Colonic mucosa (tissue), 4 donors: ENCODE results near the gene PCSK4. TPM values are rescaled to one million over a fixed set of nuclear protein-coding genes. Genes with fewer than 3 reads are reported as not detected.

ENCODE experiments used
- DNase-seq: peaks from one replicate; pipeline ENCODE4 v3.0.0-alpha.2; 2020
- H3K27ac ChIP-seq: fragments of 200-600 bp; one replicate; pipeline ENCODE4 v1.8.0; 2021
- H3K27me3 ChIP-seq: fragments of 200-600 bp; one replicate; pipeline ENCODE4 v1.8.0; 2021
- H3K36me3 ChIP-seq: fragments of 200-600 bp; one replicate; pipeline ENCODE4 v1.8.0; 2021
- H3K4me1 ChIP-seq: fragments of 200-600 bp; one replicate; pipeline ENCODE4 v1.8.0; 2021; ENCODE audit warnings: mild to moderate bottlenecking
- H3K4me3 ChIP-seq: fragments of 200-600 bp; one replicate; pipeline ENCODE4 v1.8.0; 2021
- H3K9ac ChIP-seq, 2 donors: one replicate each; pipeline ENCODE4 v1.7.0; 2013; ENCODE audit warnings: control low read depth in 2 of 2, low read depth in 2 of 2, low read length in 2 of 2
- H3K9me3 ChIP-seq: fragments of 200-600 bp; one replicate; pipeline ENCODE4 v1.8.0; 2021
- CTCF ChIP-seq: fragments of 200-600 bp; IDR thresholded peaks from one replicate; pipeline ENCODE4 v1.8.0; 2022; ENCODE audit warnings: antibody characterized with exemption, mild to moderate bottlenecking
- intact Hi-C: fragments of 100-400 bp; cut with DNase I; formaldehyde crosslinking; loops from one replicate; pipeline ENCODE4 v1.14.1; 2022
- total RNA-seq, 2 donors: library from RNA; stranded (reverse); fragmentation: NEBNext Ultra II Directional in 1 of 2; extraction: Animal tissue kit (Norgen Biotek cat#: 25700) in 1 of 2; gene quantifications; one replicate each; pipeline ENCODE4 v1.2.1, GENCODE V29; 2021
- donor health status: healthy.
- donor health status: DM: no; HTN: no; CAD: no.
- donor health status: DM: no; HTN: no; CAD: no.

The PCSK4 gene
- total RNA-seq, 2 donors from 2014 or later: 4.1 to 5.8 TPM

GRCh38 chr19:1512671-1513498 lies 22.7 kb upstream of the PCSK4 start, which contains the start of gene ADAMTSL5:
TSS of gene ADAMTSL5 (minus strand) at chr19:1513019. CDS start at chr19:1510943, 2,076 bp downstream.
- H3K27me3 ChIP-seq: peaks cover 4% of the 10 kb centered on the region
- peak within 1 kb of the TSS; percentile 59 for H3K4me3 ChIP-seq
- no peak within 1 kb of the TSS for H3K27ac ChIP-seq
- intact Hi-C loops: loop anchor here (10.0 kb wide), 1 partner anchor 228 kb away; the partner anchor contains the start of gene EFNA2
- H3K9ac ChIP-seq: peak within 1 kb of the TSS; percentile 46 to 84
- H3K4me1 ChIP-seq: no peaks in the 10 kb centered on the region
- no peak for TF ChIP-seq CTCF
- peak; percentile 82 for DNase-seq
- no peaks in the 10 kb centered on the region for H3K9me3 ChIP-seq
- no peaks in the 10 kb centered on the region for H3K36me3 ChIP-seq

GRCh38 chr19:1511318-1512317 lies 21.5 kb upstream of the PCSK4 start:
- H3K36me3 ChIP-seq: no peaks in the 10 kb centered on the region
- H3K4me3 ChIP-seq: no peak overlapping the region
- H3K27ac ChIP-seq: no peak overlapping the region
- DNase-seq: no peak
- H3K9me3 ChIP-seq: no peaks in the 10 kb centered on the region
- no peak for TF ChIP-seq CTCF
- H3K9ac ChIP-seq: no peak overlapping the region
- H3K27me3 ChIP-seq: peaks cover 4% of the 10 kb centered on the region
- intact Hi-C loops: loop anchor here (10.0 kb wide), 1 partner anchor 227 kb away; the partner anchor contains the start of gene EFNA2
- H3K4me1 ChIP-seq: no peaks in the 10 kb centered on the region

DNA sequence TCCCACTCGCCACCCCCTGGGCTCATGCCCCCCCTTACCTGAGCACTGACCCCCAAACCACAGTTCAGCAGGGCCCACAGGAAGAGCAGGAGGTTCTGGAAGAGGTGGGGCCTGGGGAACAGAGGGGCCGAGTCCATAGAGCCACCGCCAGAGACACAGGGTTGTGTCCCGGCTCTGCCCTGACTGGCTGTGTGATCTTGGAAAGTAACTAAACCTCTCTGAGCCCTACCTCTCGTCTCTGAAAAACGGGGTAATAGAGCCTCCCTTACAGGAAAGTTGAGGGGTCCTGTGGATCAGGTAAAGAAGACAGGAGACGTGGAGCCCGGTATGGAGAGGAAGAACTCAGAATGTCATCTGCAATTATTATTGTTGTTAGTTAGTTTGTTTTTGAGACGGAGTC lies 20.7 kb upstream of the PCSK4 start:
- H3K27me3 ChIP-seq: peaks cover 4% of the 10 kb centered on the region
- H3K36me3 ChIP-seq: no peaks in the 10 kb centered on the region
- no peaks in the 10 kb centered on the region for H3K9me3 ChIP-seq
- peak overlapping the region in 1 of 2 donors; percentile 12 for H3K9ac ChIP-seq
- no peak for DNase-seq
- H3K27ac ChIP-seq: no peak overlapping the region
- H3K4me3 ChIP-seq: no peak overlapping the region
- no peak for TF ChIP-seq CTCF
- intact Hi-C loops: loop anchor here (10.0 kb wide), 1 partner anchor 226 kb away; the partner anchor contains the start of gene EFNA2
- no peaks in the 10 kb centered on the region for H3K4me1 ChIP-seq

- DNase-seq: no peak
- Histone ChIP-seq H3K27me3 (peaks cover 4% of the 10 kb centered on the region), H3K9me3 (no peaks in the 10 kb centered on the region), H3K27ac (no peak overlapping the region), H3K4me3 (no peak overlapping the region), H3K36me3 (no peaks in the 10 kb centered on the region), H3K4me1 (no peaks in the 10 kb centered on the region), H3K9ac (peak overlapping the region in 1 of 2 donors; percentile 12)
- intact Hi-C loops: loop anchor here (10.0 kb wide), 1 partner anchor 226 kb away; the partner anchor contains the start of gene EFNA2
- no peak for TF ChIP-seq CTCF
Observed at GRCh38 chr19:1510442-1510806, 20.3 kb upstream of the PCSK4 start.
